NCI-H345 treated with DMSO at 0.1 percent for 48 hours (cell line): ENCODE measurements around the gene PTTG2.

Source experiments
- DNase-seq: peaks from one replicate; lab custom pipeline; 2025; ENCODE audit not compliant: unreplicated experiment; lab: John Stamatoyannopoulos, UW

Gene PTTG2

DNA sequence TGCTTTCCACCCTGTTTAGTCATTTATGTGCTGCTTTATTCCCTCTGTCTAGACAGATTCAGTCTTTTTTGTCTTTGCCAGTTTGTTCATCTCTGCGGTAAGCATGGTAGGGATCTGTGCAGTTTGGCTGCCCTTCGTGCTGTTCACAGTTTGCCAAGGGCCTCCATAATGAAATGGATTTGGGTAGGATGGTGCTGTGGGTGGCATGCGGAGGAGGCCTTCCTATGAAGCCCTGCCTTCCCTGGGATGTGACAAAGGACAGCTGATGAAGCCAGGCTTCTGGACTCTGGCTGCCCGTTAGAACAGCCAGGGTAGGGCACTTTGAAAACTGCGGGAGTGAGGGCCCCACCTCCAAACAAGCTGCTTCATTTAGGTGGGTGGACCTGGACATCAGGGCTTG, 47.4 kb downstream of the PTTG2 start:
- no peak for DNase-seq

DNA sequence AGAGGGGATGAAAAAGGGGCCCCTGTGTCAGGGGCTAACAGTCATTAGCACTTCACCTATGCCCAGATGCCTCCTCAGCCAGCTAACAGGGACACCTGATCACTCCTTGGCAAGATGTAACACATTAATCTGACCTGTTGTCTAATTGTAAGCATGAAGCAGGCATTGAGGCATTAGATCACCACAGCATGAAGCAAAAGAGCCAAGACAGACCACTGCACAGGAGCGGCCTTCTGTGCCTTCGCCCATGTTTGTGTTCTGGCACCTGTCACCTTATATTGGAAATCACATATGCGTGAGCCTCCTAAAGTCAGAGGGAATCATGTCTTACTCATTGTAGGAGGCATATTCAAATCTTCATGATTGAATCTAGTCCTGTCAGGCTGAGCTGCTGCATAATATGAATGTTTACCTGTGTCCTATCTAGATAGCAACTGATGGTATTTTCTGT, 48.4 kb downstream of the PTTG2 start:
- no peak for DNase-seq

DNA sequence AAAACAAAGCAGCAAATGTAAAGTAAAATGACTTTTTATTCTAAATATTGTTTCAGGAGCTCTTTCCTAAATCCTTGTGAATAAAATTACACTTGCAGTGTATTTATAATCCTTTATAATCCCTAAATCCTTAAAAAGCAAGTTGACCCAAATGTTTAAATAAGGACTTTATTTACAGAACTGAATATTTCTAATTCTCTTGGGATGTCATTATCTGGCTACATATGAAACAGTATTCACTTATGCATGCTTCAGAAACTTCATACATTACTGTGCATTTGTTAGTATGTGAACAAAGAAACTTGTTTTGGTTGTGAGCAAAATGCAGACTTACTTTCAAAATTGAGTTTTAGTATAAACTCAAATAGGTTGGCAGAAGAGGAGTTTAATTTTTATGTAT, 49.2 kb downstream of the PTTG2 start:
- DNase-seq = no peak

DNA sequence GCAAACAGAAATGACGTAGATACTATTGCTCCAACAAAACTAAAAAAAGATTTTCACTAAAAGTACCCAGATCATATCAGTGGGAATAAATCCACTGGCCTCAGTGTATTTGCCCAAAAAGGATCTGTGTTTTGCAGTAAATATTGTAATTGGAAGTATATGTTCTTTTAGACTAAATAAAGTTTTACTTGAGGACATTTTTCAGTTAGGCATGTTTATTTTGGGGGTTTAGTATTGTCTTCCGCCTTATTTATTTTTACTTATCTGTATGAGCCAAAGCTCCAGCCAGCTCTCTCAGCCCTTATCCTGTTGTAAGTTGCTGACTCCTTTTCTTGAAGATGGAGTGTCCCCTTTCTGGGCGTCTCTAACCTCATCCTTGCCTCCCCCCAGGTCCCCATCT, 49.8 kb downstream of the PTTG2 start:
- no peak for DNase-seq
